ENCODE data around the gene FBLN5. TPM values are rescaled to one million over a fixed set of nuclear protein-coding genes. Genes with fewer than 3 reads are reported as not detected.

Gene FBLN5
- total RNA-seq, 2 experiments from 2014 or later: 3.0 to 4.7 TPM

- Mint-ChIP-seq H3K4me1 (peaks cover 29% of the 10 kb centered on the region), H3K4me3 (no peak overlapping the region), H3K27ac (peak overlapping the region; percentile 62), H3K36me3 (ENCODE audit: low read depth) (peaks cover 21% of the 10 kb centered on the region), H3K27me3 (no peaks in the 10 kb centered on the region), H3K9me3 (ENCODE audit: low read depth) (no peaks in the 10 kb centered on the region)
- ATAC-seq: peak; percentile 77
- intact Hi-C loops (cut with DNase I, micrococcal nuclease): no loop called here
- CTCF ChIA-PET: interaction anchor here (1.0 to 3.0 kb wide), 2 partner anchors 22 to 29 kb away, joined by 3 to 11 read pairs; no protein-coding TSS in a partner anchor
- POLR2A ChIA-PET: interaction anchor here (0.7 kb wide), 1 partner anchor 17 kb away, joined by 4 read pairs; no protein-coding TSS in a partner anchor
- peak; percentile 68 for DNase-seq
These were observed 20.8 kb upstream of the FBLN5 start for GRCh38 chr14:91968280-91968679.

- intact Hi-C loops (cut with DNase I, micrococcal nuclease): no loop called here
- H3K4me1 Mint-ChIP-seq: peaks cover 49% of the 10 kb centered on the region
- DNase-seq (no peak), ATAC-seq (no peak)
- no peak overlapping the region for H3K4me3 Mint-ChIP-seq
- no peaks in the 10 kb centered on the region for H3K9me3 Mint-ChIP-seq (ENCODE audit: low read depth)
- POLR2A ChIA-PET: no interaction called here
- H3K36me3 Mint-ChIP-seq (ENCODE audit: low read depth): peaks cover 15% of the 10 kb centered on the region
- CTCF ChIA-PET: interaction anchor here (0.8 to 1.1 kb wide), 2 partner anchors 12 to 32 kb away, joined by 3 read pairs; no protein-coding TSS in a partner anchor
- H3K27me3 Mint-ChIP-seq: no peaks in the 10 kb centered on the region
- H3K27ac Mint-ChIP-seq: no peak overlapping the region
These were observed 17.2 kb upstream of the FBLN5 start for GRCh38 chr14:91964724-91965123.

DNA sequence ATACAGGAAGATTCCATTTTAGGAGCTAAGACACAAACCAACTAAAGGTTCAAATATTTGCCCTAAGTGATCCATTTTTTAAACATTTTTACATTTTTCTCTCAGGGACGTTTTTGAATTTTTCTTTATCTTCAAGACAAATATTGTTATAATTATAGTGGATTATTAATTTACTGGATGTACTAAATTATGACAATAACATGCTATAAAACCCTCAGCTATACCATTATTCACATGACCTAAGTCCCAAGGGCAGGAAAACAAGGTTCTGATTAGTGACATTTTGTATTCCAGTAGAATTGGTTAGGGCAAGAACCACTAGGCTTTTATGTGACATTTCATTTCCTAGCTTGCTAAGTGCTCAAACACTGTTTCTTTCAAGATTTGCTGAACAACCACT is 16.5 kb upstream of the FBLN5 start:
- no peak overlapping the region for H3K27ac Mint-ChIP-seq
- intact Hi-C loops (cut with DNase I, micrococcal nuclease): no loop called here
- DNase-seq (no peak), ATAC-seq (no peak)
- H3K9me3 Mint-ChIP-seq (ENCODE audit: low read depth): no peaks in the 10 kb centered on the region
- ChIA-PET CTCF (interaction anchor here (0.8 to 1.1 kb wide), 2 partner anchors 13 to 33 kb away, joined by 3 read pairs; no protein-coding TSS in a partner anchor), POLR2A (no interaction called here)
- peaks cover 46% of the 10 kb centered on the region for H3K4me1 Mint-ChIP-seq
- H3K27me3 Mint-ChIP-seq: no peaks in the 10 kb centered on the region
- no peak overlapping the region for H3K4me3 Mint-ChIP-seq
- peaks cover 11% of the 10 kb centered on the region for H3K36me3 Mint-ChIP-seq (ENCODE audit: low read depth)

GRCh38 chr14:91963465-91963864 is 16.0 kb upstream of the FBLN5 start:
- intact Hi-C loops (cut with DNase I, micrococcal nuclease): no loop called here
- Mint-ChIP-seq H3K27me3 (no peaks in the 10 kb centered on the region), H3K4me3 (no peak overlapping the region), H3K9me3 (ENCODE audit: low read depth) (no peaks in the 10 kb centered on the region), H3K4me1 (peaks cover 41% of the 10 kb centered on the region), H3K36me3 (ENCODE audit: low read depth) (peaks cover 6% of the 10 kb centered on the region), H3K27ac (no peak overlapping the region)
- ChIA-PET POLR2A (no interaction called here), CTCF (no interaction called here)
- DNase-seq: no peak
- ATAC-seq: no peak

- Mint-ChIP-seq H3K9me3 (ENCODE audit: low read depth) (no peaks in the 10 kb centered on the region), H3K36me3 (ENCODE audit: low read depth) (no peaks in the 10 kb centered on the region), H3K27ac (peak overlapping the region; percentile 77), H3K4me1 (peaks cover 29% of the 10 kb centered on the region), H3K27me3 (peaks cover 6% of the 10 kb centered on the region), H3K4me3 (peak overlapping the region; percentile 8)
- CTCF ChIA-PET: interaction anchor here (0.5 to 2.3 kb wide), 9 partner anchors 11 to 427 kb away, joined by 3 to 8 read pairs (median 4); partner anchors contain the start of gene CATSPERB
- no peak for DNase-seq
- peak; percentile 87 for ATAC-seq
- intact Hi-C loops (cut with DNase I, micrococcal nuclease): loop anchor here (1.0 kb wide), 1 partner anchor 19 kb away; no protein-coding TSS in a partner anchor
- POLR2A ChIA-PET: interaction anchor here (0.7 to 1.7 kb wide), 4 partner anchors 15 to 804 kb away, joined by 4 to 6 read pairs (median 4); no protein-coding TSS in a partner anchor
These were observed 14.1 kb upstream of the FBLN5 start for GRCh38 chr14:91961297-91962220.

- no peak overlapping the region for H3K4me3 Mint-ChIP-seq
- no peaks in the 10 kb centered on the region for H3K9me3 Mint-ChIP-seq (ENCODE audit: low read depth)
- ChIA-PET CTCF (interaction anchor here (0.6 to 1.5 kb wide), 2 partner anchors 39 to 1067 kb away, joined by 3 read pairs; no protein-coding TSS in a partner anchor), POLR2A (no interaction called here)
- DNase-seq: no peak
- ATAC-seq: no peak
- H3K36me3 Mint-ChIP-seq (ENCODE audit: low read depth): no peaks in the 10 kb centered on the region
- peaks cover 12% of the 10 kb centered on the region for H3K27me3 Mint-ChIP-seq
- H3K27ac Mint-ChIP-seq: no peak overlapping the region
- intact Hi-C loops (cut with DNase I, micrococcal nuclease): loop anchor here in 1 of 2 experiments (10.0 kb wide), 1 partner anchor 387 kb away; no protein-coding TSS in a partner anchor
- peaks cover 20% of the 10 kb centered on the region for H3K4me1 Mint-ChIP-seq
These were observed 10.4 kb upstream of the FBLN5 start for GRCh38 chr14:91957876-91958313.

GRCh38 chr14:91956616-91957015 is 9.1 kb upstream of the FBLN5 start:
- no peaks in the 10 kb centered on the region for H3K36me3 Mint-ChIP-seq (ENCODE audit: low read depth)
- ChIA-PET POLR2A (no interaction called here), CTCF (interaction anchor here (0.7 to 1.5 kb wide), 3 partner anchors 19 to 590 kb away, joined by 3 to 4 read pairs (median 3); no protein-coding TSS in a partner anchor)
- intact Hi-C loops (cut with DNase I, micrococcal nuclease): loop anchor here in 1 of 2 experiments (10.0 kb wide), 1 partner anchor 388 kb away; no protein-coding TSS in a partner anchor
- no peak overlapping the region for H3K27ac Mint-ChIP-seq
- no peaks in the 10 kb centered on the region for H3K9me3 Mint-ChIP-seq (ENCODE audit: low read depth)
- no peak for DNase-seq
- H3K27me3 Mint-ChIP-seq: peaks cover 12% of the 10 kb centered on the region
- peaks cover 9% of the 10 kb centered on the region for H3K4me1 Mint-ChIP-seq
- H3K4me3 Mint-ChIP-seq: no peak overlapping the region
- no peak for ATAC-seq

DNA sequence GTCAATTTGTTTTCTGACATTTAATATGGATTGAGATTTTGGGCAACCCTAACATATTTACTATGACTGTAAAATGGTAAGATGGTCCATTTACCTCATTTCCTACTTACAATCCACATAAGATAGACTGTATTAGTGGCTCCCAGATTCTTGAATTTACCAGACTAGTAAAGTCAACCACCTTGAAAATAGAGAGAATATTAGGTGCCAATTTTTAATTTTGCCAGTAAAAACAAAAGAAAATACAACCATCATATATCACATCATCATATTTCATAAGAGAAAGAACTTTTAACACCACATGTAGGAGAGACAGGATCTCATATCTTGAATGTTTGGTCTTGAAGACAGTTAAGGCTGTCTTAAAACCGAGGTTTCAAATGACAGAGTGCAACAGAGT is 7.7 kb upstream of the FBLN5 start:
- CTCF ChIA-PET: interaction anchor here (0.6 kb wide), 1 partner anchor 8 kb away, joined by 3 read pairs; no protein-coding TSS in a partner anchor
- Mint-ChIP-seq H3K4me3 (no peak overlapping the region), H3K4me1 (no peaks in the 10 kb centered on the region), H3K9me3 (ENCODE audit: low read depth) (no peaks in the 10 kb centered on the region), H3K36me3 (ENCODE audit: low read depth) (no peaks in the 10 kb centered on the region), H3K27ac (no peak overlapping the region), H3K27me3 (peaks cover 12% of the 10 kb centered on the region)
- intact Hi-C loops (cut with DNase I, micrococcal nuclease): loop anchor here in 1 of 2 experiments (10.0 kb wide), 1 partner anchor 390 kb away; no protein-coding TSS in a partner anchor
- POLR2A ChIA-PET: interaction anchor here (0.7 kb wide), 1 partner anchor 1231 kb away, joined by 8 read pairs; no protein-coding TSS in a partner anchor
- ATAC-seq (no peak), DNase-seq (no peak)

DNA sequence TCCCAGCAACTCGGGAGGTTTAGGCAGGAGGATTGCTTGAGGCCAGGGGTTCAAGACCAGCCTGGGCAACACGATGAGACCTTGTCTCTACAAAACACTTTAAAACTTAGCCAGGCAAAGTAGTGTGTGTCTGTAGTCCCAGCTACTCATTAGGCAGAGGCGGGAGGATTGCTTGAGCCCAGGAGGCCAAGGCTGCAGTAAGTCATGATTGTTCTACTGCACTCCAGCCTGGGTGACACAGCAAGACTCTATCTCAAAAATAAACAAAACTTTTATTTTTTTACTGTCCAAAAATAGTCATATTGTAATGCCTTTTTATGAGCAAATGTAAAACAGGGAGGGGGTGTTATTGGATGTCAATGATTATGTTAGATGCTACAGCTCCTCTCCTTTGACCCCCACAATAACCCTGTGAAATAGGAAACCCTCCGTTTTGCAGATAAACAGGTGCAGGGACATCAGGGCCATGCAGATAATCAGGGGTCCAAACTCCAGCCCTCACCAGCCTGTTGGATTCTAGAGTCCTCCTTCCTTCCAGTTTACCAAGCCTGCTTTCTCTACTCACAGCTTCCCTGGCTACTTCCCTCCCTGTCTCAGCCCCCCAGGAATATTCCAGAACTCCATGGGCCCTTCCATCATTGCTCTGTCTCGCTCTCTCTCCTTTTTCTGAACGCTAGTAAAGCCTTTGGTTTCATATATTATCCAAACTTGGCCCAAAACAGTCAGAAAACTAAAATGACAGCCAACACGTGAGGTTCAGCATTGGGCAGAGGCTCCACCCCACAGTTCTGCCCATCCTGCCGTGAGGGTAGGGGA is 5.9 kb upstream of the FBLN5 start:
- intact Hi-C loops (cut with DNase I, micrococcal nuclease): loop anchor here in 1 of 2 experiments (10.0 kb wide), 1 partner anchor 391 kb away; no protein-coding TSS in a partner anchor
- H3K9me3 Mint-ChIP-seq (ENCODE audit: low read depth): no peaks in the 10 kb centered on the region
- H3K4me1 Mint-ChIP-seq: no peaks in the 10 kb centered on the region
- H3K4me3 Mint-ChIP-seq: no peak overlapping the region
- peaks cover 12% of the 10 kb centered on the region for H3K27me3 Mint-ChIP-seq
- no peak for DNase-seq
- H3K27ac Mint-ChIP-seq: no peak overlapping the region
- CTCF ChIA-PET: no interaction called here
- POLR2A ChIA-PET: no interaction called here
- no peaks in the 10 kb centered on the region for H3K36me3 Mint-ChIP-seq (ENCODE audit: low read depth)
- no peak for ATAC-seq

DNA sequence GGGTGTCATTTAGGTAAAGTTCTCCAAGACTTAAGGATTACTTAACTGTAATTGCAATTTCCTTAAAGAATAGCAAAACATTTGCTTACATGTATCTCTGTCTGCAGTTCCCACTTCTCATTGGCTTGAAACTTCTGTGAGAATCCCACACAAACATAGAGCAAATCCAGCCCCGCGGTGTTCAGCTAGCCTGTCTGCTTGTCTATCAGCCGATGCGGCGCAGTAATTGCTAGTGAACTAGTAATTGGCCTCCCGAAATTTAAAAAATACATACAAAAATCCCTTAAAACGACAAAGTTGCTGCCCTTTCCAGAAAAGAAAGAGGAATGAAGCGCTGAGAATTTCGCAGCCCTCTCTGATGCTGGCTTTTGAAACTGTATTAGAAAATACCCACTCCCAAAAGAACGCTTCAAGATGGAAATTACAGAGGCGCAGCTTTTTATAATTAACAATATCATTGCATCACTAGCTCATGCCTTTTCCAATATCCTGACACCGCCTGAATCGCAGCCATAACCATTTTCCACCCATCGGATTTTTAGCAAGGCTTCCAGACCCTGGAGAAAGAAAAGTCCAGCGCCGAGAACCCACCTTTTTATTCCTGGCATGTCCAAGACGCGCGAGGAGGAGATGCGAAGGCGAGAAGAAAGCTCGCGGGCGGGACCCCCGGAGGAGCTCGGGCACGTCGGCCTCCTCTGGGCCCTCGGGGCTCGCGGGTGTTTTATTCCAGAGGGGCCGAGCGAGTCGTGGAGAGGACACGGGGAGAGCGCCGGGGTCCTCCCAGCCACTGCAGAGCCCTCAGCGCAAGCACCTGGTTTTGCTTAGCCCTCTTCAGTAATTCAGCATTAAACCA is 646 bp downstream of the FBLN5 start:
- POLR2A ChIA-PET: interaction anchor here (1.3 kb wide), 1 partner anchor 15 kb away, joined by 6 read pairs; no protein-coding TSS in a partner anchor
- Mint-ChIP-seq H3K27me3 (peaks cover 29% of the 10 kb centered on the region), H3K4me3 (peak overlapping the region; percentile 70), H3K9me3 (ENCODE audit: low read depth) (no peaks in the 10 kb centered on the region), H3K4me1 (peaks cover 10% of the 10 kb centered on the region), H3K27ac (peak overlapping the region; percentile 69), H3K36me3 (ENCODE audit: low read depth) (no peaks in the 10 kb centered on the region)
- intact Hi-C loops (cut with DNase I, micrococcal nuclease): loop anchor here (1.0 to 5.0 kb wide), 2 partner anchors 50 kb away; no protein-coding TSS in a partner anchor
- CTCF ChIA-PET: interaction anchor here (0.6 to 1.9 kb wide), 8 partner anchors 8 to 773 kb away, joined by 3 to 6 read pairs (median 3); no protein-coding TSS in a partner anchor
- ATAC-seq (peak; percentile 30), DNase-seq (peak; percentile 16)
